ENCODE data around the gene LDAH. TPM values are rescaled to one million over a fixed set of nuclear protein-coding genes. Genes with fewer than 3 reads are reported as not detected.
A peak's percentile ranks its signal among the peaks of the same experiment; 100 is the strongest.

LDAH gene
- polyA plus RNA-seq, 2 of the 4 experiments (the other 2 are of a cell fraction), result 29.6 to 42.4 TPM

DNA sequence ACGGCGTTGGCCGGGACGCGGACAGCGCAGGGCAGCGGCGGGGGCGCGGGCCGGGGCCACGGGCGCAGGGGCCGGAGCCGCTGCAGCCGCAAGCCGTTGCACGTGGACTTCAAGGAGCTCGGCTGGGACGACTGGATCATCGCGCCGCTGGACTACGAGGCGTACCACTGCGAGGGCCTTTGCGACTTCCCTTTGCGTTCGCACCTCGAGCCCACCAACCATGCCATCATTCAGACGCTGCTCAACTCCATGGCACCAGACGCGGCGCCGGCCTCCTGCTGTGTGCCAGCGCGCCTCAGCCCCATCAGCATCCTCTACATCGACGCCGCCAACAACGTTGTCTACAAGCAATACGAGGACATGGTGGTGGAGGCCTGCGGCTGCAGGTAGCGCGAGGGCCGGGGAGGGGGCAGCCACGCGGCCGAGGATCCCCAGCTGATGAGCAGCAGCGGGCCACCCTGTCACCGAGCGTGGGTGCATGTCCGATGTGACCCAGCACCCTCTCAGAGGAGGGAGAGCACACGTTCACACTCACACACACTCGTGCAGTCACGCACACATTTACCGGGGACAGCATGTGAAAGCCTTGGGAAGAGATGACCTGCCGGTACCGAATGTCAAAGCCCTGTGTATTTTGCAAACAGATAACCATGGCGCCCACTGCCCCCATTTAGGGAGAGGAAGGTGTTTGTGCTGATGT lies 151.7 kb downstream of the LDAH start:
- POLR2A ChIA-PET, result no interaction called here
- no peak overlapping the region for H3K27ac ChIP-seq
- FAIRE-seq, result no peak
- H3K4me1 ChIP-seq, result peaks cover 21% of the 10 kb centered on the region
- WGBS (ENCODE audit: missing lambda C conversion rate), result 88% methylated on average over 56 of the region's 60 CpGs
- TF ChIP-seq MAFK (IDR thresholded peaks at IDR 0.05; ENCODE audit: partially characterized antibody), result peak; percentile 78
- TF ChIP-seq CEBPB (IDR thresholded peaks at IDR 0.05), result no peak
- no peak for ATAC-seq
- no peak overlapping the region for H3K4me2 ChIP-seq
- no peak overlapping the region for H3K4me3 ChIP-seq
- CTCF ChIA-PET, result interaction anchor here (0.5 to 10.3 kb wide), 7 partner anchors 8 to 356 kb away, joined by 3 to 191 read pairs (median 4); partner anchors contain the start of gene GDF7
- no peak for DNase-seq (ENCODE audit: low read depth in 1 of 2, low spot score in 1 of 2)
- no peaks in the 10 kb centered on the region for H3K9me3 ChIP-seq

GRCh38 chr2:20670315-20671035 lies 152.4 kb downstream of the LDAH start:
- no peaks in the 10 kb centered on the region for H3K9me3 ChIP-seq
- no peak overlapping the region for H3K27ac ChIP-seq
- no peak for FAIRE-seq
- ChIA-PET CTCF (interaction anchor here (0.5 to 10.3 kb wide), 6 partner anchors 7 to 356 kb away, joined by 3 to 191 read pairs (median 4); partner anchors contain the start of gene GDF7), POLR2A (no interaction called here)
- DNase-seq (ENCODE audit: low read depth in 1 of 2, low spot score in 1 of 2), result no peak
- TF ChIP-seq FOSB (CRISPR knock-in tag; IDR thresholded peaks at IDR 0.05) (no peak), ZC3H11A (IDR thresholded peaks at IDR 0.05) (no peak), NR3C1 (IDR thresholded peaks at IDR 0.05) (no peak), SMC3 (IDR thresholded peaks at IDR 0.05) (no peak), BCL3 (IDR thresholded peaks at IDR 0.05) (no peak)
- H3K4me3 ChIP-seq, result no peak overlapping the region
- WGBS (ENCODE audit: missing lambda C conversion rate), result 92% methylated on average over 53 of the region's 83 CpGs
- ATAC-seq, result no peak
- H3K4me1 ChIP-seq, result peaks cover 21% of the 10 kb centered on the region
- no peak overlapping the region for H3K4me2 ChIP-seq

- 85% methylated on average over 45 of the region's 45 CpGs for WGBS (ENCODE audit: missing lambda C conversion rate)
- no peak for TF ChIP-seq TFCP2L1 (CRISPR knock-in tag; IDR thresholded peaks at IDR 0.05)
- TF ChIP-seq MAZ (IDR thresholded peaks at IDR 0.05; ENCODE audit: borderline replicate concordance, low read depth, low read length), result no peak
- no peak for TF ChIP-seq HDAC2 (IDR thresholded peaks at IDR 0.05)
- TF ChIP-seq CHD2 (IDR thresholded peaks at IDR 0.05; ENCODE audit: low read length, partially characterized antibody), result no peak
- TF ChIP-seq ZC3H11A (IDR thresholded peaks at IDR 0.05), result no peak
- TF ChIP-seq, protein P1, sequence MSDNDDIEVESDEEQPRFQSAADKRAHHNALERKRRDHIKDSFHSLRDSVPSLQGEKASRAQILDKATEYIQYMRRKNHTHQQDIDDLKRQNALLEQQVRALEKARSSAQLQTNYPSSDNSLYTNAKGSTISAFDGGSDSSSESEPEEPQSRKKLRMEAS (IDR thresholded peaks at IDR 0.05), result no peak
- no peak for TF ChIP-seq RAD21 (conservative IDR thresholded peaks at IDR 0.05 in 1 of 2, IDR thresholded peaks at IDR 0.05 in 1 of 2)
- TF ChIP-seq SREBF2 (IDR thresholded peaks at IDR 0.05), result no peak
- TF ChIP-seq SMC3 (IDR thresholded peaks at IDR 0.05), result no peak
- no peak overlapping the region for H3K27ac ChIP-seq
- H3K4me1 ChIP-seq, result peaks cover 19% of the 10 kb centered on the region
- ChIA-PET POLR2A (no interaction called here), CTCF (interaction anchor here (1.4 to 10.3 kb wide), 5 partner anchors 6 to 294 kb away, joined by 3 to 191 read pairs (median 3); partner anchors contain the start of gene GDF7)
- H3K4me3 ChIP-seq, result no peak overlapping the region
- no peaks in the 10 kb centered on the region for H3K9me3 ChIP-seq
- ATAC-seq, result no peak
- no peak overlapping the region for H3K4me2 ChIP-seq
- FAIRE-seq, result no peak
- no peak for DNase-seq (ENCODE audit: low read depth in 1 of 2, low spot score in 1 of 2)
Measured at GRCh38 chr2:20669562-20670314, 153.2 kb downstream of the LDAH start.

DNA sequence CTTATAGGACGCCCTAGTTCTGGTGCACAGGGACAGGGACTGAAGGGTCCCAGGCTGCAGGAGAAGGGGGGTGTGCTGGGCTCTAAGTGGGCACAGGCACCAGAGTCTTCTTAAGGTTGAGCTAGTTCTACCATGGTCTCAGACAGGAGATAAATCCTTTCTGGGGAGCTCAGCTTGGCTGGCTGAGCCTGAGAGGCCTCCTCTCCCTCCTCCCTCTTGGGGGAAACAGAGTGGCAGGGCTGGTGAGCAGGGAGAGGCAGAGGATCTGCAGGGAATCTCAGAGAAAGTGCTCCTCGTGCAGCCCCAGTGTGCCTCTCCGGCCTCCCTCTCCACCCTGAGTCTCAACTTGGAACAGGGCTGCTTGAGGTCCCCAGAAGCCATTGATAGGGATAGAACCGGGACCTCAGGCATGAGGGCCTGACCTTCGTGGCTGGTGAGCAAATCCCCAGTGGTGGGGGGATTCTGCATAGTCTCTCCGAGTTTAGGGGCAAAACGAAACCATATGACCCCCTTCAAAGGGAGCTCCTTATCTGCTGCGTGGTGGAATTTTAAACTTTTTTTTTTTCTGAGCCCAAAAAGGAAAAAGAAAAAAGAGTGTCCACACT lies 153.9 kb downstream of the LDAH start:
- WGBS (ENCODE audit: missing lambda C conversion rate), result 60% methylated on average over 8 of the region's 8 CpGs
- H3K4me2 ChIP-seq, result no peak overlapping the region
- no peak overlapping the region for H3K4me3 ChIP-seq
- no peak for FAIRE-seq
- ChIA-PET CTCF (no interaction called here), POLR2A (no interaction called here)
- H3K27ac ChIP-seq, result no peak overlapping the region
- no peak for TF ChIP-seq HOXA7 (CRISPR knock-in tag; IDR thresholded peaks at IDR 0.05)
- TF ChIP-seq EHMT2 (IDR thresholded peaks at IDR 0.05; ENCODE audit: low read depth), result no peak
- TF ChIP-seq EHF (CRISPR knock-in tag; IDR thresholded peaks at IDR 0.05), result no peak
- no peak for TF ChIP-seq REST (IDR thresholded peaks at IDR 0.05)
- no peak for TF ChIP-seq ZSCAN20 (CRISPR knock-in tag; IDR thresholded peaks at IDR 0.05)
- no peak for TF ChIP-seq FOXS1 (CRISPR knock-in tag; IDR thresholded peaks at IDR 0.05)
- H3K4me1 ChIP-seq, result peaks cover 15% of the 10 kb centered on the region; the same call in 2 of the 3 replicates
- no peak for DNase-seq (ENCODE audit: low read depth in 1 of 2, low spot score in 1 of 2)
- no peak for ATAC-seq
- H3K9me3 ChIP-seq, result no peaks in the 10 kb centered on the region

Data from A549 (cell line).